HepG2 (cell line): Measurements from ENCODE around the gene HIVEP2. TPM values are rescaled to one million over a fixed set of nuclear protein-coding genes. Genes with fewer than 3 reads are reported as not detected.

Experiments
- ARID5B ChIP-seq: IDR thresholded peaks from 2 replicates; pipeline ENCODE4 v1.4.0; 2020; ENCODE audit warnings: mild to moderate bottlenecking, missing genetic modification reagents
- BHLHE40 ChIP-seq: IDR thresholded peaks from 2 replicates; pipeline ENCODE4 v1.6.1; 2011; ENCODE audit warnings: low read length, improper control_type of control experiment
- EP300 ChIP-seq, 3 experiments: sonication (generic) in 1 of 3; formaldehyde crosslinking in 1 of 3; IDR thresholded peaks; 2 replicates each; pipeline versions ENCODE4 v1.5.1 to v1.6.1; 2011 to 2020; ENCODE audit warnings: low read depth in 2 of 3, low read length in 2 of 3, borderline replicate concordance in 1 of 3, improper control_type of control experiment in 1 of 3, mild to moderate bottlenecking in 1 of 3, missing genetic modification reagents in 1 of 3, moderate library complexity in 1 of 3
- FOSL2 ChIP-seq: sonication (generic); formaldehyde crosslinking; IDR thresholded peaks from 2 replicates; pipeline ENCODE4 v1.4.0; 2020; ENCODE audit warnings: missing genetic modification reagents
- HNF1A ChIP-seq, 2 experiments: sonication (generic) in 1 of 2; formaldehyde crosslinking in 1 of 2; IDR thresholded peaks; 2 replicates each; pipeline versions ENCODE4 v1.4.0 to v1.6.1; 2016 to 2020; ENCODE audit warnings: borderline replicate concordance in 1 of 2, low read depth in 1 of 2, mild to moderate bottlenecking in 1 of 2, missing genetic modification reagents in 1 of 2
- PRMT3 ChIP-seq: sonication (generic); formaldehyde crosslinking; IDR thresholded peaks from 2 replicates; pipeline ENCODE4 v1.8.1; 2022; ENCODE audit warnings: low read depth, mild to moderate bottlenecking, moderate library complexity, missing genetic modification reagents, borderline replicate concordance
- RARA ChIP-seq: IDR thresholded peaks from 2 replicates; pipeline ENCODE4 v1.6.1; 2016; ENCODE audit warnings: missing genetic modification reagents, missing compliant biosample characterization
- SOX5 ChIP-seq: IDR thresholded peaks from 2 replicates; pipeline ENCODE4 v1.6.1; 2016; ENCODE audit warnings: borderline replicate concordance
- TOE1 ChIP-seq: sonication (generic); formaldehyde crosslinking; IDR thresholded peaks from 2 replicates; pipeline ENCODE4 v1.4.0; 2020; ENCODE audit warnings: mild to moderate bottlenecking, missing genetic modification reagents
- TRIM24 ChIP-seq: sonication (generic); formaldehyde crosslinking; IDR thresholded peaks from 2 replicates; pipeline ENCODE4 v1.8.0; 2022; ENCODE audit warnings: mild to moderate bottlenecking, missing genetic modification reagents
- ZNF143 ChIP-seq: sonication (generic); formaldehyde crosslinking; IDR thresholded peaks from 2 replicates; pipeline ENCODE4 v1.4.0; 2020; ENCODE audit warnings: missing genetic modification reagents
- ZNF260 ChIP-seq: sonication (generic); formaldehyde crosslinking; IDR thresholded peaks from 2 replicates; pipeline ENCODE4 v1.4.0; 2020; ENCODE audit warnings: missing genetic modification reagents, low read depth, mild to moderate bottlenecking, borderline replicate concordance
- ZNF317 ChIP-seq: sonication (generic); formaldehyde crosslinking; IDR thresholded peaks from 2 replicates; pipeline ENCODE4 v1.5.0; 2020; ENCODE audit warnings: mild to moderate bottlenecking, missing genetic modification reagents
- ZNF367 ChIP-seq: sonication (generic); formaldehyde crosslinking; IDR thresholded peaks from 2 replicates; pipeline ENCODE4 v1.4.0; 2020; ENCODE audit warnings: missing genetic modification reagents, borderline replicate concordance
- polyA plus RNA-seq, 8 experiments: library from polyadenylated mRNA; depleted of rRNA in 3 of 8; stranded (reverse) in 7 of 8; unstranded in 1 of 8; fragments of >200 nt; fragmentation: Illumina TruSeq in 4 of 8; extraction: Trizol in 4 of 8; gene quantifications; 2 replicates each; pipeline versions ENCODE4 v1.2.1 to v1.2.3, GENCODE V29; 2011 to 2016; ENCODE audit warnings: low read depth in 4 of 8, missing spikeins in 1 of 8, mixed read lengths in 1 of 8; ENCODE audit not compliant: insufficient read depth in 1 of 8
- total RNA-seq, 5 experiments: library from RNA; depleted of rRNA; stranded (reverse); fragments of >200 nt; fragmentation: Illumina TruSeq; extraction: Trizol; gene quantifications; 2 replicates each; pipeline ENCODE4 v1.2.3, GENCODE V29; 2016; ENCODE audit warnings: low read depth in 1 of 5
- TF ChIP-seq, protein P1 (sequence below): sonication (generic); formaldehyde crosslinking; IDR thresholded peaks from 2 replicates; pipeline ENCODE4 v1.5.1; 2020; ENCODE audit warnings: missing genetic modification reagents, mild to moderate bottlenecking, borderline replicate concordance
- TF ChIP-seq, protein P2 (sequence below): sonication (generic); IDR thresholded peaks from 2 replicates; pipeline ENCODE4 v1.6.1; 2016; ENCODE audit warnings: low read depth, borderline replicate concordance
- TF ChIP-seq, protein P3 (sequence below): sonication (generic); formaldehyde crosslinking; IDR thresholded peaks from 2 replicates; pipeline ENCODE4 v1.8.0; 2022; ENCODE audit warnings: mild to moderate bottlenecking, missing genetic modification reagents, moderate library complexity

HIVEP2 gene
- total and polyA plus RNA-seq, 2 of the 13 experiments (the other 11 are each of a cell fraction or from before 2014, with no cell fraction given): 3.4 to 12.9 TPM

- TF ChIP-seq ARID5B (CRISPR knock-in tag): peak; percentile 30; the same call in 1 of the 2 replicates
- no peak for TF ChIP-seq TOE1 (CRISPR knock-in tag)
- TF ChIP-seq ZNF143 (CRISPR knock-in tag): no peak
- peak; percentile 18; the same call in 1 of the 2 replicates for TF ChIP-seq HNF1A (IDR thresholded peaks at IDR 0.05; ENCODE audit: low read depth)
- TF ChIP-seq HNF1A (CRISPR knock-in tag; IDR thresholded peaks at IDR 0.05; ENCODE audit: borderline replicate concordance): no peak
- 0 out of 2 replicates have a peak, but pooled peaks have one; percentile 5 for TF ChIP-seq FOSL2 (CRISPR knock-in tag)
- no peak for TF ChIP-seq ZNF317
- no peak for TF ChIP-seq TRIM24
- TF ChIP-seq ZNF260: no peak
- TF ChIP-seq, protein P1, sequence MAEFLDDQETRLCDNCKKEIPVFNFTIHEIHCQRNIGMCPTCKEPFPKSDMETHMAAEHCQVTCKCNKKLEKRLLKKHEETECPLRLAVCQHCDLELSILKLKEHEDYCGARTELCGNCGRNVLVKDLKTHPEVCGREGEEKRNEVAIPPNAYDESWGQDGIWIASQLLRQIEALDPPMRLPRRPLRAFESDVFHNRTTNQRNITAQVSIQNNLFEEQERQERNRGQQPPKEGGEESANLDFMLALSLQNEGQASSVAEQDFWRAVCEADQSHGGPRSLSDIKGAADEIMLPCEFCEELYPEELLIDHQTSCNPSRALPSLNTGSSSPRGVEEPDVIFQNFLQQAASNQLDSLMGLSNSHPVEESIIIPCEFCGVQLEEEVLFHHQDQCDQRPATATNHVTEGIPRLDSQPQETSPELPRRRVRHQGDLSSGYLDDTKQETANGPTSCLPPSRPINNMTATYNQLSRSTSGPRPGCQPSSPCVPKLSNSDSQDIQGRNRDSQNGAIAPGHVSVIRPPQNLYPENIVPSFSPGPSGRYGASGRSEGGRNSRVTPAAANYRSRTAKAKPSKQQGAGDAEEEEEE (CRISPR knock-in tag): no peak
- TF ChIP-seq BHLHE40: no peak
- peak in 1 of 2 experiments; percentile 49; a peak in 1 of 4 replicates for TF ChIP-seq EP300 (IDR thresholded peaks at IDR 0.05; ENCODE audit: low read depth in 2 of 2, low read length in 2 of 2)
- TF ChIP-seq EP300 (CRISPR knock-in tag; IDR thresholded peaks at IDR 0.05; ENCODE audit: borderline replicate concordance): no peak
- no peak for TF ChIP-seq ZNF367 (CRISPR knock-in tag)
- TF ChIP-seq SOX5 (CRISPR knock-in tag): peak; percentile 67; the same call in 1 of the 2 replicates
- no peak for TF ChIP-seq PRMT3
- TF ChIP-seq, protein P2, sequence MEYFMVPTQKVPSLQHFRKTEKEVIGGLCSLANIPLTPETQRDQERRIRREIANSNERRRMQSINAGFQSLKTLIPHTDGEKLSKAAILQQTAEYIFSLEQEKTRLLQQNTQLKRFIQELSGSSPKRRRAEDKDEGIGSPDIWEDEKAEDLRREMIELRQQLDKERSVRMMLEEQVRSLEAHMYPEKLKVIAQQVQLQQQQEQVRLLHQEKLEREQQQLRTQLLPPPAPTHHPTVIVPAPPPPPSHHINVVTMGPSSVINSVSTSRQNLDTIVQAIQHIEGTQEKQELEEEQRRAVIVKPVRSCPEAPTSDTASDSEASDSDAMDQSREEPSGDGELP: peak; percentile 92
- TF ChIP-seq, protein P3, sequence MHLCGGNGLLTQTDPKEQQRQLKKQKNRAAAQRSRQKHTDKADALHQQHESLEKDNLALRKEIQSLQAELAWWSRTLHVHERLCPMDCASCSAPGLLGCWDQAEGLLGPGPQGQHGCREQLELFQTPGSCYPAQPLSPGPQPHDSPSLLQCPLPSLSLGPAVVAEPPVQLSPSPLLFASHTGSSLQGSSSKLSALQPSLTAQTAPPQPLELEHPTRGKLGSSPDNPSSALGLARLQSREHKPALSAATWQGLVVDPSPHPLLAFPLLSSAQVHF (CRISPR knock-in tag): no peak
- peak; percentile 36; the same call in 1 of the 2 replicates for TF ChIP-seq RARA (CRISPR knock-in tag)
These were observed 73.1 kb downstream of the HIVEP2 start (continued) for GRCh38 chr6:142871910-142872331.
